HEK293 (cell line): ENCODE results near the gene TTC7B.

ENCODE experiments used
- CTCF ChIA-PET: fragments of 350-600 bp; formaldehyde crosslinking; extraction: SDS; loops from one replicate; lab custom pipeline; 2021; ENCODE audit warnings: antibody characterized with exemption; lab: Yijun Ruan, JAX
- POLR2A ChIA-PET: fragments of 300-600 bp; formaldehyde crosslinking; extraction: SDS; loops from one replicate; lab custom pipeline; 2020; ENCODE audit warnings: antibody characterized with exemption, inconsistent platforms; lab: Yijun Ruan, JAX
- H3K27ac ChIP-seq: fragments of 200-500 bp; sonication (Bioruptor generic); 2 replicates; pipeline ENCODE4 v1.5.1; 2014; ENCODE audit warnings: low read depth, low read length, control low read depth, inconsistent platforms; ENCODE audit errors: extremely low read depth
- H3K36me3 ChIP-seq, 2 experiments: fragments of 200-500 bp in 1 of 2; sonication (Bioruptor generic) in 1 of 2; 1 replicate in 1 of 2; 2 replicates in 1 of 2; pipeline ENCODE4 v1.5.1; 2014 to 2017; ENCODE audit warnings: inconsistent platforms in 2 of 2, low read length in 2 of 2; ENCODE audit not compliant: control insufficient read depth in 2 of 2, insufficient read depth in 1 of 2
- H3K4me1 ChIP-seq: fragments of 200-500 bp; sonication (Bioruptor generic); 2 replicates; pipeline ENCODE4 v1.5.1; 2014; ENCODE audit warnings: mild to moderate bottlenecking, low read length, inconsistent platforms; ENCODE audit not compliant: control insufficient read depth, insufficient read depth
- H3K4me3 ChIP-seq: 2 replicates; pipeline ENCODE4 v1.5.1; 2011; ENCODE audit warnings: low read depth, mild to moderate bottlenecking, control low read depth, low read length, moderate library complexity
- H3K9me3 ChIP-seq: fragments of 200-500 bp; sonication (Bioruptor generic); 2 replicates; pipeline ENCODE4 v1.5.1; 2014; ENCODE audit warnings: low read depth, low read length, inconsistent platforms; ENCODE audit not compliant: control insufficient read depth, insufficient read depth
- HOXC10 ChIP-seq: sonication (generic); formaldehyde crosslinking; IDR thresholded peaks from 2 replicates; pipeline ENCODE4 v1.8.1; 2023; ENCODE audit warnings: mild to moderate bottlenecking, missing genetic modification reagents
- PRDM10 ChIP-seq: fragments of 450-650 bp; formaldehyde crosslinking; IDR thresholded peaks from 2 replicates; pipeline ENCODE4 v1.5.1; 2016; ENCODE audit warnings: missing biosample characterization, missing genetic modification characterization
- TRIM28 ChIP-seq: IDR thresholded peaks from 2 replicates; pipeline ENCODE4 v1.6.1; 2011; ENCODE audit warnings: low read length, control low read depth, borderline replicate concordance
- ZFP3 ChIP-seq: fragments of 450-650 bp; formaldehyde crosslinking; IDR thresholded peaks from 2 replicates; pipeline ENCODE4 v1.5.1; 2016; ENCODE audit warnings: low read depth, missing biosample characterization, missing genetic modification characterization
- ZFP37 ChIP-seq: fragments of 450-650 bp; formaldehyde crosslinking; IDR thresholded peaks from 2 replicates; pipeline ENCODE4 v1.5.1; 2016; ENCODE audit warnings: missing biosample characterization, missing genetic modification characterization
- ZNF132 ChIP-seq: fragments of 450-650 bp; formaldehyde crosslinking; IDR thresholded peaks from 2 replicates; pipeline ENCODE4 v1.5.1; 2017; ENCODE audit warnings: missing biosample characterization, missing genetic modification characterization, borderline replicate concordance
- ZNF324 ChIP-seq: fragments of 450-650 bp; formaldehyde crosslinking; IDR thresholded peaks from 2 replicates; pipeline ENCODE4 v1.5.1; 2016; ENCODE audit warnings: missing biosample characterization, missing genetic modification characterization
- ZNF426 ChIP-seq: fragments of 450-650 bp; formaldehyde crosslinking; IDR thresholded peaks from 2 replicates; pipeline ENCODE4 v1.5.1; 2017; ENCODE audit warnings: missing biosample characterization, missing genetic modification characterization, mild to moderate bottlenecking, inconsistent platforms, moderate library complexity
- ZNF521 ChIP-seq: fragments of 450-650 bp; formaldehyde crosslinking; IDR thresholded peaks from 2 replicates; pipeline ENCODE4 v1.5.1; 2017; ENCODE audit warnings: missing biosample characterization, mild to moderate bottlenecking, missing genetic modification characterization
- ZNF544 ChIP-seq: fragments of 450-650 bp; formaldehyde crosslinking; IDR thresholded peaks from 2 replicates; pipeline ENCODE4 v1.5.0; 2017; ENCODE audit warnings: missing biosample characterization, missing genetic modification characterization
- ZNF549 ChIP-seq: fragments of 450-650 bp; IDR thresholded peaks from 2 replicates; pipeline ENCODE4 v1.5.1; 2018; ENCODE audit warnings: missing biosample characterization, missing genetic modification characterization, mild to moderate bottlenecking, inconsistent platforms, moderate library complexity
- ZNF585B ChIP-seq: fragments of 450-650 bp; formaldehyde crosslinking; IDR thresholded peaks from 2 replicates; pipeline ENCODE4 v1.5.1; 2016; ENCODE audit warnings: missing biosample characterization, missing genetic modification characterization
- ZNF623 ChIP-seq: fragments of 450-650 bp; formaldehyde crosslinking; IDR thresholded peaks from 2 replicates; pipeline ENCODE4 v1.5.1; 2016; ENCODE audit warnings: missing biosample characterization, missing genetic modification characterization
- ZNF707 ChIP-seq: fragments of 450-650 bp; formaldehyde crosslinking; IDR thresholded peaks from 2 replicates; pipeline ENCODE4 v1.5.1; 2016; ENCODE audit warnings: missing biosample characterization, missing genetic modification characterization
- ZNF776 ChIP-seq: fragments of 450-650 bp; formaldehyde crosslinking; IDR thresholded peaks from 2 replicates; pipeline ENCODE4 v1.5.0; 2017; ENCODE audit warnings: missing biosample characterization, missing genetic modification characterization, borderline replicate concordance
- ZXDB ChIP-seq: fragments of 450-650 bp; formaldehyde crosslinking; IDR thresholded peaks from 2 replicates; pipeline ENCODE4 v1.5.1; 2016; ENCODE audit warnings: missing biosample characterization, missing genetic modification characterization
- TF ChIP-seq, protein P1 (sequence below): fragments of 450-650 bp; formaldehyde crosslinking; IDR thresholded peaks from 2 replicates; pipeline ENCODE4 v1.5.1; 2017; ENCODE audit warnings: missing biosample characterization, missing genetic modification characterization
- TF ChIP-seq, protein P2 (sequence below): fragments of 450-650 bp; formaldehyde crosslinking; IDR thresholded peaks from 2 replicates; pipeline ENCODE4 v1.5.1; 2017; ENCODE audit warnings: missing biosample characterization, missing genetic modification characterization
- TF ChIP-seq, protein P3 (sequence below): sonication (generic); formaldehyde crosslinking; IDR thresholded peaks from 2 replicates; pipeline ENCODE4 v1.8.1; 2022; ENCODE audit warnings: mild to moderate bottlenecking, moderate library complexity, missing genetic modification reagents
- TF ChIP-seq, protein P4 (sequence below): fragments of 450-650 bp; formaldehyde crosslinking; IDR thresholded peaks from 2 replicates; pipeline ENCODE4 v1.5.0; 2017; ENCODE audit warnings: missing biosample characterization, missing genetic modification characterization, borderline replicate concordance

Gene TTC7B

GRCh38 chr14:90714811-90715210, 101.4 kb downstream of the TTC7B start:
- TF ChIP-seq, protein P1, sequence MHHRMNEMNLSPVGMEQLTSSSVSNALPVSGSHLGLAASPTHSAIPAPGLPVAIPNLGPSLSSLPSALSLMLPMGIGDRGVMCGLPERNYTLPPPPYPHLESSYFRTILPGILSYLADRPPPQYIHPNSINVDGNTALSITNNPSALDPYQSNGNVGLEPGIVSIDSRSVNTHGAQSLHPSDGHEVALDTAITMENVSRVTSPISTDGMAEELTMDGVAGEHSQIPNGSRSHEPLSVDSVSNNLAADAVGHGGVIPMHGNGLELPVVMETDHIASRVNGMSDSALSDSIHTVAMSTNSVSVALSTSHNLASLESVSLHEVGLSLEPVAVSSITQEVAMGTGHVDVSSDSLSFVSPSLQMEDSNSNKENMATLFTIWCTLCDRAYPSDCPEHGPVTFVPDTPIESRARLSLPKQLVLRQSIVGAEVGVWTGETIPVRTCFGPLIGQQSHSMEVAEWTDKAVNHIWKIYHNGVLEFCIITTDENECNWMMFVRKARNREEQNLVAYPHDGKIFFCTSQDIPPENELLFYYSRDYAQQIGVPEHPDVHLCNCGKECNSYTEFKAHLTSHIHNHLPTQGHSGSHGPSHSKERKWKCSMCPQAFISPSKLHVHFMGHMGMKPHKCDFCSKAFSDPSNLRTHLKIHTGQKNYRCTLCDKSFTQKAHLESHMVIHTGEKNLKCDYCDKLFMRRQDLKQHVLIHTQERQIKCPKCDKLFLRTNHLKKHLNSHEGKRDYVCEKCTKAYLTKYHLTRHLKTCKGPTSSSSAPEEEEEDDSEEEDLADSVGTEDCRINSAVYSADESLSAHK (tag by site-specific recombination), result peak; percentile 48; the same call in 1 of the 2 replicates
- TF ChIP-seq, protein P2, sequence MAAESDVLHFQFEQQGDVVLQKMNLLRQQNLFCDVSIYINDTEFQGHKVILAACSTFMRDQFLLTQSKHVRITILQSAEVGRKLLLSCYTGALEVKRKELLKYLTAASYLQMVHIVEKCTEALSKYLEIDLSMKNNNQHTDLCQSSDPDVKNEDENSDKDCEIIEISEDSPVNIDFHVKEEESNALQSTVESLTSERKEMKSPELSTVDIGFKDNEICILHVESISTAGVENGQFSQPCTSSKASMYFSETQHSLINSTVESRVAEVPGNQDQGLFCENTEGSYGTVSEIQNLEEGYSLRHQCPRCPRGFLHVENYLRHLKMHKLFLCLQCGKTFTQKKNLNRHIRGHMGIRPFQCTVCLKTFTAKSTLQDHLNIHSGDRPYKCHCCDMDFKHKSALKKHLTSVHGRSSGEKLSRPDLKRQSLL (tag by site-specific recombination), result no peak
- H3K27ac ChIP-seq, result no peak overlapping the region
- CTCF ChIA-PET, result no interaction called here
- peaks cover 4 to 6% of the 10 kb centered on the region in 2 experiments; a peak in 2 of 3 replicates for H3K36me3 ChIP-seq
- POLR2A ChIA-PET, result no interaction called here
- no peak overlapping the region for H3K4me3 ChIP-seq
- no peaks in the 10 kb centered on the region for H3K4me1 ChIP-seq
- no peaks in the 10 kb centered on the region for H3K9me3 ChIP-seq

DNA sequence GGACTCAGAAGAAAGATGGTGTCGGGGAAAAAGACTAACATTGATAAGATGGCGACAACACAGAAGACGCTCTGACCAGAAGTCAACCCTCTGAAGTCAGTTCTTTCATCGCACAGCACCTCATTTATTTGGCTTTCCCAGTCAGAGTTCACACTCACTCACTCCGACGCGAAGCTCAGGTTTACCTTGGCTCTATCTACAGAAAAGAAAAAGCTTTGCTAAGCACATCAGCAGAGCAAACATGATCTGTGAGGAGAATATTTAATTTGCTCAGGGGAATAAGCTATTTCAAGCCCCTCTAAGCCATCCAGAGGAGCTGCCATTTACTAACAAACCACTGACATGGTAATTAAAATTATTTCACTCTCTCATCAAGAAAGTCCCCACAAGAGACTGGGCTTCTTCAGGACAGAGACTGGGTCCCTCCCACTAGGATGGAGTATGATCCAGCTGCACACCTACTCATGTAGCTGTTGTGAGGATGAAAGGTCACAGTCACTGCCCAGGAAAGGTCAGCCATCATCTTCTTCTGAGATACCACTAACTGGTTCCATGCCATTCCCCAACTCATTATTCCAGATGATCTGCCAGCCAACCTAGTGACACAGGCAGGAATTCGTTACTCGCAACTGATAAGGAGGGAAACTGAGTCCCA, 111.4 kb downstream of the TTC7B start:
- H3K4me1 ChIP-seq, result no peaks in the 10 kb centered on the region
- ChIA-PET CTCF (interaction anchor here (0.5 kb wide), 1 partner anchor 237 kb away, joined by 3 read pairs; no protein-coding TSS in a partner anchor), POLR2A (no interaction called here)
- H3K36me3 ChIP-seq, result no peaks in the 10 kb centered on the region
- H3K9me3 ChIP-seq, result no peaks in the 10 kb centered on the region
- no peak overlapping the region for H3K27ac ChIP-seq
- H3K4me3 ChIP-seq, result no peak overlapping the region
- TF ChIP-seq ZNF132 (tag by site-specific recombination) (no peak), ZFP3 (no peak), ZNF544 (no peak), ZNF707 (no peak), TRIM28 (no peak), PRDM10 (no peak), ZFP37 (tag by site-specific recombination) (no peak), ZXDB (tag by site-specific recombination) (no peak), ZNF776 (tag by site-specific recombination) (no peak), ZNF324 (tag by site-specific recombination) (no peak), HOXC10 (CRISPR knock-in tag) (no peak), ZNF521 (tag by site-specific recombination) (no peak), ZNF623 (tag by site-specific recombination) (no peak), ZNF549 (tag by site-specific recombination) (no peak), ZNF426 (tag by site-specific recombination) (no peak), ZNF585B (no peak)
- TF ChIP-seq, protein P3, sequence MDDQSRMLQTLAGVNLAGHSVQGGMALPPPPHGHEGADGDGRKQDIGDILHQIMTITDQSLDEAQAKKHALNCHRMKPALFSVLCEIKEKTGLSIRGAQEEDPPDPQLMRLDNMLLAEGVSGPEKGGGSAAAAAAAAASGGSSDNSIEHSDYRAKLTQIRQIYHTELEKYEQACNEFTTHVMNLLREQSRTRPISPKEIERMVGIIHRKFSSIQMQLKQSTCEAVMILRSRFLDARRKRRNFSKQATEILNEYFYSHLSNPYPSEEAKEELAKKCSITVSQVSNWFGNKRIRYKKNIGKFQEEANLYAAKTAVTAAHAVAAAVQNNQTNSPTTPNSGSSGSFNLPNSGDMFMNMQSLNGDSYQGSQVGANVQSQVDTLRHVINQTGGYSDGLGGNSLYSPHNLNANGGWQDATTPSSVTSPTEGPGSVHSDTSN (CRISPR knock-in tag), result no peak
- TF ChIP-seq, protein P4, sequence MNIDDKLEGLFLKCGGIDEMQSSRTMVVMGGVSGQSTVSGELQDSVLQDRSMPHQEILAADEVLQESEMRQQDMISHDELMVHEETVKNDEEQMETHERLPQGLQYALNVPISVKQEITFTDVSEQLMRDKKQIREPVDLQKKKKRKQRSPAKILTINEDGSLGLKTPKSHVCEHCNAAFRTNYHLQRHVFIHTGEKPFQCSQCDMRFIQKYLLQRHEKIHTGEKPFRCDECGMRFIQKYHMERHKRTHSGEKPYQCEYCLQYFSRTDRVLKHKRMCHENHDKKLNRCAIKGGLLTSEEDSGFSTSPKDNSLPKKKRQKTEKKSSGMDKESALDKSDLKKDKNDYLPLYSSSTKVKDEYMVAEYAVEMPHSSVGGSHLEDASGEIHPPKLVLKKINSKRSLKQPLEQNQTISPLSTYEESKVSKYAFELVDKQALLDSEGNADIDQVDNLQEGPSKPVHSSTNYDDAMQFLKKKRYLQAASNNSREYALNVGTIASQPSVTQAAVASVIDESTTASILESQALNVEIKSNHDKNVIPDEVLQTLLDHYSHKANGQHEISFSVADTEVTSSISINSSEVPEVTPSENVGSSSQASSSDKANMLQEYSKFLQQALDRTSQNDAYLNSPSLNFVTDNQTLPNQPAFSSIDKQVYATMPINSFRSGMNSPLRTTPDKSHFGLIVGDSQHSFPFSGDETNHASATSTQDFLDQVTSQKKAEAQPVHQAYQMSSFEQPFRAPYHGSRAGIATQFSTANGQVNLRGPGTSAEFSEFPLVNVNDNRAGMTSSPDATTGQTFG (tag by site-specific recombination), result no peak
